Measurements from ENCODE around the gene HELZ2.

DNA sequence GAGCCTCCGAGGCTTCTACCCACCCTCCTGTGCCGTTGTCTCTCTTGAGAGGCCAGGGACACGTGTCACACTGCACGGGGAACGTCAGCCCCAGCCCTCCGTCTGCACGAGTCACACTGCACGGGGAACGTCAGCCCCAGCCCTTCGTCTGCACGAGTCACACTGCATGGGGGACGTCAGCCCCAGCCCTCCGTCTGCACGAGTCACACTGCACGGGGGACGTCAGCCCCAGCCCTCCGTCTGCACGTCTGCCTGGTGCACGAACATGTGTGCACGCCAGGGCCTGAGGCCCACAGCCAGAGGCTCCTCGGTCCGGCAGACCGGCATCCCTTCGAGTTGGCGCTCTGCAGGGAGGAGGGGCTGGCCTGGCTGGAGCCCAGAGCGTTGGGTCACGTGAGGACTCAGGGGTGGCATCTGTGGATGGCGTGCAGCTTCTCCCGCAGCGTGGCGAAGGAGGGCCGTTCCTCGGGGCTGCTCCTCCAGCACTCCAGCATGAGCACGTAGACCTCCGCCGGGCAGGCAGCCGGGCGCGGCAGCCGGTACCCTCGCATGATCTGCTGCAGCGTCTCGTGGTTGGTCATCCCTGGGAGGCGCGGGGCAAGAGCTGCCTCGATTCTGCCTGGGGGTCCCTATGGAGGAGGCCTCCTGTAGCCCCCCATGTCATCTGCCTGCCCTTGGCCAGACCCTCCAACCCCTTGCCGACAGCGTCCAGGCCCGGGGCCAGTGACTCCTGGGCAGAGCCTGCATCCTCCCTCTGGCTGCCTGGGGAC is 33.4 kb downstream of the HELZ2 start:
- TF ChIP-seq, protein P1, sequence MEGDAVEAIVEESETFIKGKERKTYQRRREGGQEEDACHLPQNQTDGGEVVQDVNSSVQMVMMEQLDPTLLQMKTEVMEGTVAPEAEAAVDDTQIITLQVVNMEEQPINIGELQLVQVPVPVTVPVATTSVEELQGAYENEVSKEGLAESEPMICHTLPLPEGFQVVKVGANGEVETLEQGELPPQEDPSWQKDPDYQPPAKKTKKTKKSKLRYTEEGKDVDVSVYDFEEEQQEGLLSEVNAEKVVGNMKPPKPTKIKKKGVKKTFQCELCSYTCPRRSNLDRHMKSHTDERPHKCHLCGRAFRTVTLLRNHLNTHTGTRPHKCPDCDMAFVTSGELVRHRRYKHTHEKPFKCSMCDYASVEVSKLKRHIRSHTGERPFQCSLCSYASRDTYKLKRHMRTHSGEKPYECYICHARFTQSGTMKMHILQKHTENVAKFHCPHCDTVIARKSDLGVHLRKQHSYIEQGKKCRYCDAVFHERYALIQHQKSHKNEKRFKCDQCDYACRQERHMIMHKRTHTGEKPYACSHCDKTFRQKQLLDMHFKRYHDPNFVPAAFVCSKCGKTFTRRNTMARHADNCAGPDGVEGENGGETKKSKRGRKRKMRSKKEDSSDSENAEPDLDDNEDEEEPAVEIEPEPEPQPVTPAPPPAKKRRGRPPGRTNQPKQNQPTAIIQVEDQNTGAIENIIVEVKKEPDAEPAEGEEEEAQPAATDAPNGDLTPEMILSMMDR (IDR thresholded peaks at IDR 0.05), result no peak
- no peak for TF ChIP-seq POLR2A (IDR thresholded peaks at IDR 0.05)
